ENCODE data around the gene PID1. TPM values are rescaled to one million over a fixed set of nuclear protein-coding genes. Genes with fewer than 3 reads are reported as not detected.

The PID1 gene
- total RNA-seq, 1 experiment from 2014 or later = not detected

DNA sequence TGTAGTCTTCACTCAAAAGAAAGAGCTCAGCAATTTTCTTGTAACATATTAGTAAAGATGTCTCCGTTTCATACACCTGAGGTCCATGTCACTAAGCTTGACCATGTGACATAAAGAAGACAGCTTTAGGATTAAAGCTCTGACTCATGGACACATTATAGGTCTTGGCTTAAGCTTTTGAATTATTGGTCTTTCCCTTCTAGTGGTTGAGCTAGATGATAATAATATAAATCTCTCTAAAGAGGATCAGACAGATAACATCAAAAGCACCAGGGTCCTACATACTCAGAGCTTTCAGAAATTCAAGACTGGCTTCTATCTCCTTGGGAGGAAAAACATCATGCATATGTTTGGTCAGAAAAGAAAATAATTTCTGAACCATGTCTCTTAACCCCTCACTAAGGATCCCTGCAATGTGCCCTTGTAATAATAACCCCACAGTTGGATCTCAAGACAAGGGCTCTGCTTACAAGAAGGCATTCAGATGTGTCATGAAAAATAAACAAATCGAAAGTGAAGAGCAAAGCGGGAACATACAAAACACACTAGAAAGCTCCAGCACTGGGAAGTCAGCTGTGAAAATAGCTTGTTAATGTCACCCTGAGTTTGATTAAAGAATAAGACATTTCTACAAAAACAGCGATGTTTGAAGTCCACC lies 174.5 kb downstream of the PID1 start:
- CTCF ChIA-PET = no interaction called here

DNA sequence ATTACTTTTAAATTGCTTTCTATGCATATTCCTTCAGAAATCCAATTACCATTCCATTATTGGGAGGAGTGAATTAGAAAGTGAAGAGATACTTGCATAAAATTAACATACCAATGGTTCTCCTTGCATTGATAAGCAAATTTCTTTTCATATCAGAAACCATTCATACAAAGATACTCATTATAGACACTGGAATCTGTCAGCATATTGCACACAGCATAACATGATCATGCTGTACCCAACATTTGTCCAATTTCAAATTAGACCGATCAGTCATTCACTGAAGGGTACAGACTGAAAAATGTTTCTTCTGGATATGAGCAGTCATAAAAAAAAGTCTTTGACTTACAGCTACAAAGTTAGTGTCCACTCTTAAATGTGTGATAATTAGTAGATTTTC lies 175.6 kb downstream of the PID1 start:
- no peak overlapping the region for H3K4me2 ChIP-seq
- no peak overlapping the region for H3K27ac ChIP-seq
- CTCF ChIA-PET = no interaction called here
- H4K20me1 ChIP-seq (ENCODE audit: insufficient read depth) = no peaks in the 10 kb centered on the region
- H3K4me1 ChIP-seq (replicated peaks; ENCODE audit: insufficient read depth) = no peaks in the 10 kb centered on the region
- H2AFZ ChIP-seq = no peak overlapping the region
- H3F3A ChIP-seq (ENCODE audit: insufficient read depth, low read depth) = no peaks in the 10 kb centered on the region
- no peak overlapping the region for H3K4me3 ChIP-seq
- H3K79me2 ChIP-seq (ENCODE audit: low read depth) = no peaks in the 10 kb centered on the region
- TF ChIP-seq EZH2 (IDR thresholded peaks at IDR 0.05; ENCODE audit: low read depth) = no peak
- TF ChIP-seq, protein P1, sequence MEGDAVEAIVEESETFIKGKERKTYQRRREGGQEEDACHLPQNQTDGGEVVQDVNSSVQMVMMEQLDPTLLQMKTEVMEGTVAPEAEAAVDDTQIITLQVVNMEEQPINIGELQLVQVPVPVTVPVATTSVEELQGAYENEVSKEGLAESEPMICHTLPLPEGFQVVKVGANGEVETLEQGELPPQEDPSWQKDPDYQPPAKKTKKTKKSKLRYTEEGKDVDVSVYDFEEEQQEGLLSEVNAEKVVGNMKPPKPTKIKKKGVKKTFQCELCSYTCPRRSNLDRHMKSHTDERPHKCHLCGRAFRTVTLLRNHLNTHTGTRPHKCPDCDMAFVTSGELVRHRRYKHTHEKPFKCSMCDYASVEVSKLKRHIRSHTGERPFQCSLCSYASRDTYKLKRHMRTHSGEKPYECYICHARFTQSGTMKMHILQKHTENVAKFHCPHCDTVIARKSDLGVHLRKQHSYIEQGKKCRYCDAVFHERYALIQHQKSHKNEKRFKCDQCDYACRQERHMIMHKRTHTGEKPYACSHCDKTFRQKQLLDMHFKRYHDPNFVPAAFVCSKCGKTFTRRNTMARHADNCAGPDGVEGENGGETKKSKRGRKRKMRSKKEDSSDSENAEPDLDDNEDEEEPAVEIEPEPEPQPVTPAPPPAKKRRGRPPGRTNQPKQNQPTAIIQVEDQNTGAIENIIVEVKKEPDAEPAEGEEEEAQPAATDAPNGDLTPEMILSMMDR (conservative IDR thresholded peaks at IDR 0.05) = no peak
- intact Hi-C loops (cut with micrococcal nuclease; ENCODE audit: unreplicated experiment) = no loop called here
- no peaks in the 10 kb centered on the region for H3K9me2 ChIP-seq (ENCODE audit: insufficient read depth)
- DNase-seq = no peak
- no peaks in the 10 kb centered on the region for H3K27me3 ChIP-seq (ENCODE audit: insufficient read depth, low read depth)
- POLR2A ChIA-PET (ENCODE audit: unreplicated experiment) = no interaction called here
- H3K9me3 ChIP-seq (ENCODE audit: insufficient read depth, low read depth) = no peaks in the 10 kb centered on the region
- H3K36me3 ChIP-seq (ENCODE audit: low read depth) = no peaks in the 10 kb centered on the region
- no TSS peak for BruUV-seq (replicated peaks)

More for the DNA sequence above, 174.5 kb downstream of the PID1 start:
- no peak overlapping the region for H3K4me2 ChIP-seq
- no peak overlapping the region for H3K4me3 ChIP-seq
- no peaks in the 10 kb centered on the region for H3K36me3 ChIP-seq (ENCODE audit: low read depth)
- no peaks in the 10 kb centered on the region for H3K79me2 ChIP-seq (ENCODE audit: low read depth)
- no peaks in the 10 kb centered on the region for H3F3A ChIP-seq (ENCODE audit: insufficient read depth, low read depth)
- H2AFZ ChIP-seq = no peak overlapping the region
- H3K4me1 ChIP-seq (replicated peaks; ENCODE audit: insufficient read depth) = no peaks in the 10 kb centered on the region
- no peak overlapping the region for H3K27ac ChIP-seq
- DNase-seq = no peak
- H4K20me1 ChIP-seq (ENCODE audit: insufficient read depth) = no peaks in the 10 kb centered on the region
- TF ChIP-seq, protein P1 (conservative IDR thresholded peaks at IDR 0.05) = no peak
- no peak for TF ChIP-seq EZH2 (IDR thresholded peaks at IDR 0.05; ENCODE audit: low read depth)
- intact Hi-C loops (cut with micrococcal nuclease; ENCODE audit: unreplicated experiment) = no loop called here
- POLR2A ChIA-PET (ENCODE audit: unreplicated experiment) = no interaction called here
- no peaks in the 10 kb centered on the region for H3K27me3 ChIP-seq (ENCODE audit: insufficient read depth, low read depth)
- H3K9me2 ChIP-seq (ENCODE audit: insufficient read depth) = no peaks in the 10 kb centered on the region
- no TSS peak for BruUV-seq (replicated peaks)
- no peaks in the 10 kb centered on the region for H3K9me3 ChIP-seq (ENCODE audit: insufficient read depth, low read depth)

DNA sequence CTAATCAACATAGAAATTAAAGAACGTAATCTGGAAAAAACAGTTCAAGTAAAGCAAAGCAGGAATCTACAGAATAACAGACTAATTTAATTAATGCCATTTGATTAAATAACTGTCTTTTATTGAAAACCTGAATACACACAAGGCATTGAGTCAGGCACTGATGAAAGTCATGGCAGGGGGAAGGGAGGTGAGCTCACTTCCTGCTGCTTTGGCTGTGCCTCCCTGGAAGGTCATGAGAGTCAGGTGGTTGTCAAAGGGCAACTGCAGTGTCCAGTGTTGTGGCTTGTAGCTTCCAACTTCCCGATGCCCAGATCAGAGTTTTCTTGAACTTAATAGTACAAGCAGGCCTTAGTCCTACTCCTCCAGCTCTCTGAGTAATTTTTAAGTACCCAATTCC lies 180.9 kb downstream of the PID1 start:
- ChIA-PET CTCF (no interaction called here), POLR2A (ENCODE audit: unreplicated experiment) (no interaction called here)
- H3K27ac ChIP-seq = no peak overlapping the region
- no peaks in the 10 kb centered on the region for H3K79me2 ChIP-seq (ENCODE audit: low read depth)
- TF ChIP-seq, protein P1 (conservative IDR thresholded peaks at IDR 0.05) = no peak
- no peak for TF ChIP-seq EZH2 (IDR thresholded peaks at IDR 0.05; ENCODE audit: low read depth)
- no TSS peak for BruUV-seq (replicated peaks)
- no peaks in the 10 kb centered on the region for H3K4me1 ChIP-seq (replicated peaks; ENCODE audit: insufficient read depth)
- no peak overlapping the region for H3K4me3 ChIP-seq
- no peaks in the 10 kb centered on the region for H3F3A ChIP-seq (ENCODE audit: insufficient read depth, low read depth)
- intact Hi-C loops (cut with micrococcal nuclease; ENCODE audit: unreplicated experiment) = no loop called here
- no peak for DNase-seq
- H3K4me2 ChIP-seq = no peak overlapping the region
- no peak overlapping the region for H2AFZ ChIP-seq
- no peaks in the 10 kb centered on the region for H4K20me1 ChIP-seq (ENCODE audit: insufficient read depth)
- no peaks in the 10 kb centered on the region for H3K9me2 ChIP-seq (ENCODE audit: insufficient read depth)
- H3K9me3 ChIP-seq (ENCODE audit: insufficient read depth, low read depth) = no peaks in the 10 kb centered on the region
- H3K36me3 ChIP-seq (ENCODE audit: low read depth) = no peaks in the 10 kb centered on the region
- no peaks in the 10 kb centered on the region for H3K27me3 ChIP-seq (ENCODE audit: insufficient read depth, low read depth)

Data from PC-9 (cell line).